Measurements from ENCODE around the gene RASGRF1.

- TF ChIP-seq CTCF (IDR thresholded peaks at IDR 0.05 in 4 of 5, conservative IDR thresholded peaks at IDR 0.05 in 1 of 5) = no peak
- no peak for TF ChIP-seq POLR2A (IDR thresholded peaks at IDR 0.05)
Observed at GRCh38 chr15:79117442-79118204, 27.0 kb upstream of the RASGRF1 start.
